Activated naive CD4-positive, alpha-beta T cell treated with anti-CD3 and anti-CD28 coated beads, Interleukin-2, amount 50 U/mL, for 72 hours (primary cell): ENCODE measurements around the gene TMEM179. TPM values are rescaled to one million over a fixed set of nuclear protein-coding genes. Genes with fewer than 3 reads are reported as not detected.

Source experiments
- ATAC-seq, 2 donors: fragments of 150-1000 bp; cut with Tn5 transposase; 2 replicates each; pipeline ENCODE4 v1.10.0; 2021; ENCODE audit warnings: mild to moderate bottlenecking in 2 of 2, moderate library complexity in 2 of 2
- DNase-seq, 2 donors: peaks; one replicate each; pipeline ENCODE4 v3.0.0; 2021 to 2022; ENCODE audit warnings: low spot score in 2 of 2
- H3K27ac Mint-ChIP-seq, 2 donors: one replicate each; pipeline ENCODE4 v1.8.0; 2022; ENCODE audit warnings: mild to moderate bottlenecking in 2 of 2, mixed read lengths in 2 of 2
- H3K36me3 Mint-ChIP-seq, 2 donors: one replicate each; pipeline ENCODE4 v1.8.0; 2022; ENCODE audit warnings: mixed read lengths in 2 of 2
- H3K9me3 Mint-ChIP-seq, 2 donors: one replicate each; pipeline ENCODE4 v1.8.0; 2022; ENCODE audit warnings: mixed read lengths in 2 of 2
- total RNA-seq, 2 donors: library from RNA; stranded (reverse); gene quantifications; one replicate each; pipeline ENCODE4 v1.2.3, GENCODE V29; 2022

The TMEM179 gene
- total RNA-seq, 2 donors from 2014 or later: 0.23 TPM; not detected in 1

- DNase-seq (no peak), ATAC-seq (no peak)
- no peaks in the 10 kb centered on the region for H3K36me3 Mint-ChIP-seq
- no peak overlapping the region for H3K27ac Mint-ChIP-seq
- no peaks in the 10 kb centered on the region for H3K9me3 Mint-ChIP-seq
These were observed 9.4 kb downstream of the TMEM179 start for GRCh38 chr14:104595116-104595675.

GRCh38 chr14:104594310-104595046, 10.1 kb downstream of the TMEM179 start:
- H3K9me3 Mint-ChIP-seq: no peaks in the 10 kb centered on the region
- ATAC-seq: no peak
- DNase-seq: no peak
- no peak overlapping the region for H3K27ac Mint-ChIP-seq
- no peaks in the 10 kb centered on the region for H3K36me3 Mint-ChIP-seq

- DNase-seq (no peak), ATAC-seq (no peak)
- no peak overlapping the region for H3K27ac Mint-ChIP-seq
- H3K9me3 Mint-ChIP-seq: no peaks in the 10 kb centered on the region
- H3K36me3 Mint-ChIP-seq: no peaks in the 10 kb centered on the region
These were observed 10.8 kb downstream of the TMEM179 start for GRCh38 chr14:104593710-104594136.

- ATAC-seq (no peak), DNase-seq (no peak)
- Mint-ChIP-seq H3K9me3 (no peaks in the 10 kb centered on the region), H3K36me3 (no peaks in the 10 kb centered on the region), H3K27ac (no peak overlapping the region)
These were observed 11.3 kb downstream of the TMEM179 start for GRCh38 chr14:104593241-104593701.

- DNase-seq: no peak
- peak overlapping the region in 1 of 2 donors; percentile 3 for H3K27ac Mint-ChIP-seq
- no peaks in the 10 kb centered on the region for H3K9me3 Mint-ChIP-seq
- ATAC-seq: no peak
- H3K36me3 Mint-ChIP-seq: no peaks in the 10 kb centered on the region
These were observed 11.8 kb downstream of the TMEM179 start for GRCh38 chr14:104592785-104593184.

- no peak for DNase-seq
- H3K9me3 Mint-ChIP-seq: no peaks in the 10 kb centered on the region
- H3K36me3 Mint-ChIP-seq: no peaks in the 10 kb centered on the region
- no peak for ATAC-seq
- H3K27ac Mint-ChIP-seq: peak overlapping the region in 1 of 2 donors; percentile 3
These were observed 12.3 kb downstream of the TMEM179 start for GRCh38 chr14:104592292-104592672.

GRCh38 chr14:104591506-104592291, 12.9 kb downstream of the TMEM179 start:
- H3K36me3 Mint-ChIP-seq: no peaks in the 10 kb centered on the region
- no peak for DNase-seq
- ATAC-seq: no peak
- no peaks in the 10 kb centered on the region for H3K9me3 Mint-ChIP-seq
- H3K27ac Mint-ChIP-seq: no peak overlapping the region

- H3K9me3 Mint-ChIP-seq: no peaks in the 10 kb centered on the region
- no peak for ATAC-seq
These were observed 13.5 kb downstream of the TMEM179 start for GRCh38 chr14:104591031-104591430.

GRCh38 chr14:104590240-104590965, 14.2 kb downstream of the TMEM179 start:
- Mint-ChIP-seq H3K27ac (no peak overlapping the region), H3K36me3 (no peaks in the 10 kb centered on the region), H3K9me3 (no peaks in the 10 kb centered on the region)
- ATAC-seq (no peak), DNase-seq (no peak)

More at GRCh38 chr14:104591031-104591430, 13.5 kb downstream of the TMEM179 start:
- Mint-ChIP-seq H3K36me3 (no peaks in the 10 kb centered on the region), H3K27ac (no peak overlapping the region)
- DNase-seq: no peak

- Mint-ChIP-seq H3K36me3 (no peaks in the 10 kb centered on the region), H3K27ac (no peak overlapping the region)
- ATAC-seq: no peak
These were observed 15.0 kb downstream of the TMEM179 start for GRCh38 chr14:104589338-104590195.

GRCh38 chr14:104588066-104588857, 16.3 kb downstream of the TMEM179 start:
- Mint-ChIP-seq H3K9me3 (no peaks in the 10 kb centered on the region), H3K36me3 (no peaks in the 10 kb centered on the region), H3K27ac (no peak overlapping the region)
- ATAC-seq (no peak), DNase-seq (no peak)

More at GRCh38 chr14:104589338-104590195, 15.0 kb downstream of the TMEM179 start:
- no peak for DNase-seq
- no peaks in the 10 kb centered on the region for H3K9me3 Mint-ChIP-seq

GRCh38 chr14:104587641-104588040, 16.9 kb downstream of the TMEM179 start:
- ATAC-seq (no peak), DNase-seq (no peak)
- H3K9me3 Mint-ChIP-seq: no peaks in the 10 kb centered on the region
- no peaks in the 10 kb centered on the region for H3K36me3 Mint-ChIP-seq
- no peak overlapping the region for H3K27ac Mint-ChIP-seq

- DNase-seq (no peak), ATAC-seq (no peak)
- no peaks in the 10 kb centered on the region for H3K9me3 Mint-ChIP-seq
- no peaks in the 10 kb centered on the region for H3K36me3 Mint-ChIP-seq
- no peak overlapping the region for H3K27ac Mint-ChIP-seq
These were observed 17.5 kb downstream of the TMEM179 start for GRCh38 chr14:104586832-104587620.

GRCh38 chr14:104585966-104586697, 18.4 kb downstream of the TMEM179 start:
- Mint-ChIP-seq H3K9me3 (no peaks in the 10 kb centered on the region), H3K36me3 (no peaks in the 10 kb centered on the region), H3K27ac (no peak overlapping the region)
- ATAC-seq: no peak
- no peak for DNase-seq
